ENCODE measurements around the gene VHLL. TPM values are rescaled to one million over a fixed set of nuclear protein-coding genes. Genes with fewer than 3 reads are reported as not detected.
A peak's percentile ranks its signal among the peaks of the same experiment; 100 is the strongest.

The VHLL gene
- total and polyA plus RNA-seq, 2 of the 13 experiments (the other 11 are each of a cell fraction or from before 2014, with no cell fraction given), result 0.24 TPM; not detected in 1

DNA sequence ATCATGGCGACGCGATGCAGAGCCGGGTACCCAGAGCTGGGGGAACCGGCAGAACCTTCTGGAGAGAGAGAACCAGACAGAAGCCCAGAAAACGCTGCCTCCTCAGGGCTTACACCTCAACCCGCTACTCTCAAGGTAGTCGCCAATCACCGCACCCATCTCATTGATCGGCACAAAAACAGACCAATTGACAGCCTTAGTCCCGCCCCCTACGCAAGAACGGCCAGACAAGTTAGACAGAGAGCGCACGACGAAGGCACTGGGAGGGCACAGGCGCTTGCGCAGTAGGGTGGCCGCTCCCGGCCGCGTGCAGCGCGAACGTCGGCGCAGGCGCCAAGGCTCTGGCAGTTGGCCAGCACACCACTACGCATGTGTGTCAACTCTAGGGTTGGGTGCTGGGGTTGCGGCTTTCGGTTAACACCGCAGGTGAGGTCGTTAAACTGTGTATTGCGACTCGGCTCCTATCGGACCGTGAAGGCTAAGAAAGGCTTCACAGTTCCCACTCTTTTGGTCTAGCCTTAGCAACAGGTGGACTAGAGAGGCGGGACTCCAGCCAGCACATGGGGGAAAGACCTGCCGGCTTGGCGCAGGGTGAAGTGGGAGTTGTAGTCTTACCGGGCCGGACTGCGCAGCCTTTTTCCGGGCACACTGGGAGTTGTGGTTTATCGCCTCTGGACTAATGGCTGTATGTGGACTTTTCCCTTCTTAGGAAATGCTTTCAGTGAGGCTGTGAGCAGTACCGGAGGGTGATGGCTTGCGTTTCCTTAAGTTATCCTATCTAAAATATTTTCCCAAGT lies 39.3 kb upstream of the VHLL start, which contains the start of the genes CCT3 and TSACC (continued):
- TF ChIP-seq ZKSCAN8 (CRISPR knock-in tag; IDR thresholded peaks at IDR 0.05; ENCODE audit: borderline replicate concordance) (no peak; the same call in 1 of the 2 replicates), ZNF761 (CRISPR knock-in tag; conservative IDR thresholded peaks at IDR 0.05) (no peak), GABPB1 (CRISPR knock-in tag; IDR thresholded peaks at IDR 0.05) (peak; percentile 87), CBX1 (IDR thresholded peaks at IDR 0.05; ENCODE audit: low read depth) (no peak), ZNF776 (CRISPR knock-in tag; IDR thresholded peaks at IDR 0.05) (no peak), HCFC1 (IDR thresholded peaks at IDR 0.05; ENCODE audit: low read depth, low read length) (peak; percentile 93), ZBTB46 (CRISPR knock-in tag; IDR thresholded peaks at IDR 0.05; ENCODE audit: borderline replicate concordance) (no peak), ZNF770 (CRISPR knock-in tag; IDR thresholded peaks at IDR 0.05) (no peak), ASH2L (IDR thresholded peaks at IDR 0.05; ENCODE audit: insufficient read length, low read depth, low read length) (no peak), MYNN (CRISPR knock-in tag; IDR thresholded peaks at IDR 0.05; ENCODE audit: low read depth) (no peak), TEF (CRISPR knock-in tag; IDR thresholded peaks at IDR 0.05) (no peak), CREB1 (IDR thresholded peaks at IDR 0.05) (peak; percentile 91), CREB1 (CRISPR knock-in tag; IDR thresholded peaks at IDR 0.05) (peak; percentile 95), NFYB (CRISPR knock-in tag; IDR thresholded peaks at IDR 0.05) (peak; percentile 99), YY1 (IDR thresholded peaks at IDR 0.05; ENCODE audit: insufficient read depth, insufficient replicate concordance, low read depth, low read length) (peak; percentile 87), ZNF589 (CRISPR knock-in tag; conservative IDR thresholded peaks at IDR 0.05) (no peak), NCOA2 (CRISPR knock-in tag; IDR thresholded peaks at IDR 0.05) (peak; percentile 53), GMEB1 (CRISPR knock-in tag; IDR thresholded peaks at IDR 0.05; ENCODE audit: borderline replicate concordance) (peak; percentile 97)
- TF ChIP-seq, protein P1, sequence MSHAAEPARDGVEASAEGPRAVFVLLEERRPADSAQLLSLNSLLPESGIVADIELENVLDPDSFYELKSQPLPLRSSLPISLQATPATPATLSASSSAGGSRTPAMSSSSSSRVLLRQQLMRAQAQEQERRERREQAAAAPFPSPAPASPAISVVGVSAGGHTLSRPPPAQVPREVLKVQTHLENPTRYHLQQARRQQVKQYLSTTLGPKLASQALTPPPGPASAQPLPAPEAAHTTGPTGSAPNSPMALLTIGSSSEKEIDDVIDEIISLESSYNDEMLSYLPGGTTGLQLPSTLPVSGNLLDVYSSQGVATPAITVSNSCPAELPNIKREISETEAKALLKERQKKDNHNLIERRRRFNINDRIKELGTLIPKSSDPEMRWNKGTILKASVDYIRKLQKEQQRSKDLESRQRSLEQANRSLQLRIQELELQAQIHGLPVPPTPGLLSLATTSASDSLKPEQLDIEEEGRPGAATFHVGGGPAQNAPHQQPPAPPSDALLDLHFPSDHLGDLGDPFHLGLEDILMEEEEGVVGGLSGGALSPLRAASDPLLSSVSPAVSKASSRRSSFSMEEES (CRISPR knock-in tag; IDR thresholded peaks at IDR 0.05), result peak; percentile 14; the same call in 1 of the 2 replicates
